Activated T-cell treated with anti-CD3 and anti-CD28 coated beads for 1 hour (primary cell): ENCODE results near the gene PKIB.
"Not testable (repeated sequence)": the region's sequence is repeated elsewhere in the genome, so short reads cannot be mapped to it uniquely, and the experiment has no call there.

Experiments used
- DNase-seq: peaks from one replicate; pipeline ENCODE4 v3.0.0-alpha.2; 2020; ENCODE audit warnings: low read depth

PKIB gene

GRCh38 chr6:122620902-122621301, 10.7 kb downstream of the PKIB start:
- DNase-seq = no peak

GRCh38 chr6:122621638-122622037, 11.4 kb downstream of the PKIB start:
- DNase-seq = no peak

GRCh38 chr6:122622479-122622878, 12.3 kb downstream of the PKIB start:
- no peak for DNase-seq

- no peak for DNase-seq
Measured at GRCh38 chr6:122623279-122623678, 13.1 kb downstream of the PKIB start.

GRCh38 chr6:122624853-122625252, 14.6 kb downstream of the PKIB start:
- DNase-seq = no peak

GRCh38 chr6:122628714-122629113, 18.5 kb downstream of the PKIB start:
- DNase-seq = no peak

- DNase-seq = no peak
Measured at GRCh38 chr6:122631571-122632249, 21.5 kb downstream of the PKIB start.

- no peak for DNase-seq
Measured at GRCh38 chr6:122640366-122640765, 30.2 kb downstream of the PKIB start.

- no peak for DNase-seq
Measured at GRCh38 chr6:122641819-122642218, 31.6 kb downstream of the PKIB start.

GRCh38 chr6:122642604-122643003, 32.4 kb downstream of the PKIB start:
- not testable (repeated sequence) for DNase-seq

GRCh38 chr6:122645256-122645655, 35.1 kb downstream of the PKIB start:
- DNase-seq = no peak

GRCh38 chr6:122647765-122648164, 37.6 kb downstream of the PKIB start:
- no peak for DNase-seq

- DNase-seq = no peak
Measured at GRCh38 chr6:122648726-122649125, 38.5 kb downstream of the PKIB start.

GRCh38 chr6:122649701-122650100, 39.5 kb downstream of the PKIB start:
- no peak for DNase-seq

- no peak for DNase-seq
Measured at GRCh38 chr6:122650403-122650802, 40.2 kb downstream of the PKIB start.

GRCh38 chr6:122651031-122651430, 40.8 kb downstream of the PKIB start:
- DNase-seq = no peak

GRCh38 chr6:122651604-122652003, 41.4 kb downstream of the PKIB start:
- no peak for DNase-seq

GRCh38 chr6:122652431-122652830, 42.2 kb downstream of the PKIB start:
- no peak for DNase-seq

GRCh38 chr6:122653094-122653493, 42.9 kb downstream of the PKIB start:
- no peak for DNase-seq

GRCh38 chr6:122654012-122654411, 43.8 kb downstream of the PKIB start:
- no peak for DNase-seq

GRCh38 chr6:122657601-122658000, 47.4 kb downstream of the PKIB start:
- no peak for DNase-seq

- DNase-seq = no peak
Measured at GRCh38 chr6:122660296-122660695, 50.1 kb downstream of the PKIB start.

GRCh38 chr6:122663981-122664380, 53.8 kb downstream of the PKIB start:
- no peak for DNase-seq

GRCh38 chr6:122665929-122666328, 55.7 kb downstream of the PKIB start:
- no peak for DNase-seq
